Stimulated activated naive B cell treated with anti-CD40 and anti-IgM and Interleukin-4, amounts not matched to agents 10 μg/mL and 1 μg/mL and 100 μg/mL, for 72 hours (primary cell): ENCODE data around the gene POLR2F.

Experiments used
- ATAC-seq, 2 donors: fragments of 150-1000 bp; cut with Tn5 transposase; replicated peaks; 2 replicates each; pipeline ENCODE4 v1.10.0; 2021; ENCODE audit warnings: moderate library complexity in 1 of 2
- DNase-seq: peaks from one replicate; pipeline ENCODE4 v3.0.0; 2021
- H3K27ac Mint-ChIP-seq: one replicate; pipeline ENCODE4 v1.8.0; 2022; ENCODE audit warnings: mild to moderate bottlenecking, mixed read lengths
- H3K27me3 Mint-ChIP-seq, 2 donors: one replicate each; pipeline ENCODE4 v1.8.0; 2022; ENCODE audit warnings: mixed read lengths in 2 of 2
- H3K36me3 Mint-ChIP-seq, 2 donors: one replicate each; pipeline ENCODE4 v1.8.0; 2022; ENCODE audit warnings: mixed read lengths in 2 of 2, mild to moderate bottlenecking in 1 of 2
- H3K4me1 Mint-ChIP-seq, 2 donors: one replicate each; pipeline ENCODE4 v1.8.0; 2022; ENCODE audit warnings: mixed read lengths in 2 of 2, mild to moderate bottlenecking in 1 of 2
- H3K4me3 Mint-ChIP-seq, 2 donors: one replicate each; pipeline ENCODE4 v1.8.0; 2022; ENCODE audit warnings: mild to moderate bottlenecking in 2 of 2, mixed read lengths in 2 of 2, moderate library complexity in 1 of 2
- H3K9me3 Mint-ChIP-seq, 2 donors: one replicate each; pipeline ENCODE4 v1.8.0; 2022; ENCODE audit warnings: mixed read lengths in 2 of 2, mild to moderate bottlenecking in 1 of 2

The POLR2F gene

GRCh38 chr22:37917874-37918548 is 35.5 kb upstream of the POLR2F start:
- Mint-ChIP-seq H3K4me1 (peaks cover 17 to 25% of the 10 kb centered on the region in 2 donors), H3K36me3 (peaks cover 13 to 22% of the 10 kb centered on the region in 2 donors), H3K27me3 (no peaks in the 10 kb centered on the region), H3K9me3 (no peaks in the 10 kb centered on the region), H3K27ac (peak overlapping the region; percentile 87), H3K4me3 (peak overlapping the region; percentile 8 to 28)
- no peak for DNase-seq
- peak; percentile 86 to 87 for ATAC-seq

GRCh38 chr22:37918580-37919270 is 34.8 kb upstream of the POLR2F start:
- Mint-ChIP-seq H3K4me1 (peaks cover 14 to 20% of the 10 kb centered on the region in 2 donors), H3K9me3 (no peaks in the 10 kb centered on the region), H3K27me3 (no peaks in the 10 kb centered on the region), H3K27ac (peak overlapping the region; percentile 87), H3K36me3 (peaks cover 18 to 21% of the 10 kb centered on the region in 2 donors), H3K4me3 (peak overlapping the region; percentile 8 to 28)
- DNase-seq (no peak), ATAC-seq (no peak)

GRCh38 chr22:37920126-37920525 is 33.4 kb upstream of the POLR2F start:
- Mint-ChIP-seq H3K4me1 (peaks cover 14 to 20% of the 10 kb centered on the region in 2 donors), H3K27me3 (no peaks in the 10 kb centered on the region), H3K36me3 (peaks cover 18 to 23% of the 10 kb centered on the region in 2 donors), H3K9me3 (no peaks in the 10 kb centered on the region), H3K27ac (peak overlapping the region; percentile 99), H3K4me3 (peak overlapping the region; percentile 80 to 82)
- ATAC-seq (peak; percentile 50 to 58), DNase-seq (no peak)

- Mint-ChIP-seq H3K36me3 (peaks cover 21 to 22% of the 10 kb centered on the region in 2 donors), H3K27ac (no peak overlapping the region), H3K9me3 (no peaks in the 10 kb centered on the region), H3K4me3 (no peak overlapping the region), H3K4me1 (peaks cover 13 to 20% of the 10 kb centered on the region in 2 donors), H3K27me3 (no peaks in the 10 kb centered on the region)
- DNase-seq = no peak
- no peak for ATAC-seq
Observed at GRCh38 chr22:37922191-37922590, 31.3 kb upstream of the POLR2F start.

- DNase-seq (no peak), ATAC-seq (no peak)
- Mint-ChIP-seq H3K9me3 (no peaks in the 10 kb centered on the region), H3K4me3 (no peak overlapping the region), H3K4me1 (peaks cover 7 to 9% of the 10 kb centered on the region in 2 donors), H3K27me3 (no peaks in the 10 kb centered on the region), H3K27ac (peak overlapping the region; percentile 51), H3K36me3 (peaks cover 23 to 25% of the 10 kb centered on the region in 2 donors)
Observed at GRCh38 chr22:37923927-37924326, 29.6 kb upstream of the POLR2F start.

GRCh38 chr22:37924386-37925065 is 29.0 kb upstream of the POLR2F start:
- Mint-ChIP-seq H3K4me3 (no peak overlapping the region), H3K27ac (peak overlapping the region; percentile 51), H3K36me3 (peaks cover 27 to 31% of the 10 kb centered on the region in 2 donors), H3K4me1 (peaks cover 7 to 9% of the 10 kb centered on the region in 2 donors), H3K27me3 (no peaks in the 10 kb centered on the region), H3K9me3 (no peaks in the 10 kb centered on the region)
- ATAC-seq = no peak
- DNase-seq = no peak

GRCh38 chr22:37925330-37925729 is 28.2 kb upstream of the POLR2F start:
- no peak for DNase-seq
- no peaks in the 10 kb centered on the region for H3K9me3 Mint-ChIP-seq
- H3K4me1 Mint-ChIP-seq = peaks cover 2 to 3% of the 10 kb centered on the region in 2 donors
- H3K4me3 Mint-ChIP-seq = no peak overlapping the region
- H3K27me3 Mint-ChIP-seq = no peaks in the 10 kb centered on the region
- no peak overlapping the region for H3K27ac Mint-ChIP-seq
- ATAC-seq = no peak
- H3K36me3 Mint-ChIP-seq = peaks cover 23 to 26% of the 10 kb centered on the region in 2 donors

- no peak overlapping the region for H3K27ac Mint-ChIP-seq
- DNase-seq (no peak), ATAC-seq (no peak)
- no peak overlapping the region for H3K4me3 Mint-ChIP-seq
- peaks cover 23 to 26% of the 10 kb centered on the region in 2 donors for H3K36me3 Mint-ChIP-seq
- no peaks in the 10 kb centered on the region for H3K9me3 Mint-ChIP-seq
- peaks cover 0 to 5% of the 10 kb centered on the region in 2 donors for H3K4me1 Mint-ChIP-seq
- H3K27me3 Mint-ChIP-seq = no peaks in the 10 kb centered on the region
Observed at GRCh38 chr22:37925767-37926166, 27.7 kb upstream of the POLR2F start.

- DNase-seq (no peak), ATAC-seq (no peak)
- H3K27me3 Mint-ChIP-seq = no peaks in the 10 kb centered on the region
- no peak overlapping the region for H3K27ac Mint-ChIP-seq
- H3K4me3 Mint-ChIP-seq = no peak overlapping the region
- peaks cover 23 to 26% of the 10 kb centered on the region in 2 donors for H3K36me3 Mint-ChIP-seq
- H3K4me1 Mint-ChIP-seq = peaks cover 0 to 7% of the 10 kb centered on the region in 2 donors
- H3K9me3 Mint-ChIP-seq = no peaks in the 10 kb centered on the region
Observed at GRCh38 chr22:37926358-37926757, 27.1 kb upstream of the POLR2F start.

- Mint-ChIP-seq H3K36me3 (peaks cover 23 to 29% of the 10 kb centered on the region in 2 donors), H3K27ac (no peak overlapping the region)
Observed at GRCh38 chr22:37926771-37927636, 26.5 kb upstream of the POLR2F start.

GRCh38 chr22:37927637-37927936 is 25.9 kb upstream of the POLR2F start:
- Mint-ChIP-seq H3K4me1 (peaks cover 9 to 13% of the 10 kb centered on the region in 2 donors), H3K36me3 (peaks cover 23 to 34% of the 10 kb centered on the region in 2 donors), H3K4me3 (no peak overlapping the region), H3K27me3 (no peaks in the 10 kb centered on the region), H3K9me3 (no peaks in the 10 kb centered on the region), H3K27ac (no peak overlapping the region)
- ATAC-seq (no peak), DNase-seq (no peak)

More at GRCh38 chr22:37926771-37927636, 26.5 kb upstream of the POLR2F start:
- Mint-ChIP-seq H3K4me1 (peaks cover 6 to 13% of the 10 kb centered on the region in 2 donors), H3K27me3 (no peaks in the 10 kb centered on the region), H3K4me3 (no peak overlapping the region), H3K9me3 (no peaks in the 10 kb centered on the region)
- DNase-seq (no peak), ATAC-seq (no peak)

- Mint-ChIP-seq H3K27ac (no peak overlapping the region), H3K4me3 (no peak overlapping the region)
- ATAC-seq = no peak
Observed at GRCh38 chr22:37929390-37929789, 24.1 kb upstream of the POLR2F start.

GRCh38 chr22:37930270-37930951 is 23.1 kb upstream of the POLR2F start:
- DNase-seq = no peak
- peaks cover 21 to 31% of the 10 kb centered on the region in 2 donors for H3K36me3 Mint-ChIP-seq
- no peak overlapping the region for H3K4me3 Mint-ChIP-seq
- no peak overlapping the region for H3K27ac Mint-ChIP-seq
- H3K27me3 Mint-ChIP-seq = no peaks in the 10 kb centered on the region
- peaks cover 26 to 27% of the 10 kb centered on the region in 2 donors for H3K4me1 Mint-ChIP-seq
- H3K9me3 Mint-ChIP-seq = no peaks in the 10 kb centered on the region
- peak; percentile 32 to 40 for ATAC-seq

More at GRCh38 chr22:37929390-37929789, 24.1 kb upstream of the POLR2F start:
- DNase-seq = no peak
- Mint-ChIP-seq H3K4me1 (peaks cover 25 to 27% of the 10 kb centered on the region in 2 donors), H3K9me3 (no peaks in the 10 kb centered on the region), H3K36me3 (peaks cover 21 to 34% of the 10 kb centered on the region in 2 donors), H3K27me3 (no peaks in the 10 kb centered on the region)
